ENCODE results near the gene UBAP2. TPM values are rescaled to one million over a fixed set of nuclear protein-coding genes. Genes with fewer than 3 reads are reported as not detected.

Gene UBAP2
- total RNA-seq, 3 donors from 2014 or later (not counting 1 experiment from before 2014, with no cell fraction given): 30.2 to 34.4 (median 31.1) TPM

DNA sequence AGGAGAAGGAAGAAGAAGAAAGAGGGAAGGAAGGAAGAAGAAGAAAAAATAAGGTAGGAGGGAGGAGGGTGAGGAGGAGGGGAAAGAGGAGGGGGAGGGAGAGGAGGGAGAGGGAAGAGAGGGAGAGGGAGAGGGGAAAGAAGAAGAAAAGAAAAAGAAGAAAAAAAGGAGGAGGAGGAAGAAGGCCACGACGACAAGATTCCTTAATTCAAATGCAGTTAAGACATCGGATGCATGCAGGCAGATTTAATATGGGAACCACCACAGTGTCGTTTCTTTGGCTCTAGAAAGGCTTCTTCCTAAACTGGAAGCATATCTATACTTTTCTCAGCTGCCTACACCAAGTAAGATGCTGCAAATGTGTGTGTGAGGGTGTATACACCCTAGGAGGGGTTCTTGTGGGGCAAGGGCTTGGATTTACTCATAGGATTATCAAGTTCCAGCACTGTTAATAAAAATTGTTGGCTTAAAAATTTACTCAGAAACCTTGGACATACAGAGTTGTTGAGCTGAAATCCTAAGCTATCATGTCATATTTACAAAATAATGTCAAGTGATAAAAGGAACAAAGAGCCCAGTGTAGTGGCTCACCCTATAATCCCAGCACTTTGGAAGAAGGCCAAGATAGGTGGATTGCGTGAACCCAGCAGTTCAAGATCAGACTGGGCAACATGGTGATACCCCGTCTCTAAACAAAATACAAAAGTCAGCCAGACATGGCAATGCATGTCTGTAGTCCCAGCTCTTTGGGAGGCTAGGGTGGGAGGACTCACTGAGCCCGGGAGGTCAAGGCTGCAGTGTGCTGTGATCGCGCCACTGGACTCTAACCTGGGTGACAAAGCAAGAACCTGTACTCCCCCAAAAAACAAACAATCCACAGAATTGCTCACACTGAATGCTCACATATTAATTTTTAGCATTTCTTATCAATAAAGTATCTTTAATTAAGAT lies 108.5 kb downstream of the UBAP2 start:
- H3K27me3 Mint-ChIP-seq (ENCODE audit: low read depth in 2 of 2): no peaks in the 10 kb centered on the region
- ATAC-seq: no peak
- no peaks in the 10 kb centered on the region for H3K9me3 Mint-ChIP-seq
- Histone ChIP-seq H3K4me1 (ENCODE audit: control insufficient read depth, insufficient read depth, low read length) (no peaks in the 10 kb centered on the region), H3K27ac (ENCODE audit: low read length) (no peak overlapping the region), H3K9me3 (ENCODE audit: control insufficient read depth, insufficient read depth, low read length) (no peaks in the 10 kb centered on the region), H3K4me3 (ENCODE audit: low read length) (no peak overlapping the region), H3K36me3 (ENCODE audit: control insufficient read depth, insufficient read depth, low read length) (peaks cover 36% of the 10 kb centered on the region), H3K27me3 (ENCODE audit: control insufficient read depth, insufficient read depth, low read length) (no peaks in the 10 kb centered on the region)
- H3K27ac Mint-ChIP-seq: no peak overlapping the region
- no peak overlapping the region for H3K4me3 Mint-ChIP-seq
- TF ChIP-seq, protein P1, sequence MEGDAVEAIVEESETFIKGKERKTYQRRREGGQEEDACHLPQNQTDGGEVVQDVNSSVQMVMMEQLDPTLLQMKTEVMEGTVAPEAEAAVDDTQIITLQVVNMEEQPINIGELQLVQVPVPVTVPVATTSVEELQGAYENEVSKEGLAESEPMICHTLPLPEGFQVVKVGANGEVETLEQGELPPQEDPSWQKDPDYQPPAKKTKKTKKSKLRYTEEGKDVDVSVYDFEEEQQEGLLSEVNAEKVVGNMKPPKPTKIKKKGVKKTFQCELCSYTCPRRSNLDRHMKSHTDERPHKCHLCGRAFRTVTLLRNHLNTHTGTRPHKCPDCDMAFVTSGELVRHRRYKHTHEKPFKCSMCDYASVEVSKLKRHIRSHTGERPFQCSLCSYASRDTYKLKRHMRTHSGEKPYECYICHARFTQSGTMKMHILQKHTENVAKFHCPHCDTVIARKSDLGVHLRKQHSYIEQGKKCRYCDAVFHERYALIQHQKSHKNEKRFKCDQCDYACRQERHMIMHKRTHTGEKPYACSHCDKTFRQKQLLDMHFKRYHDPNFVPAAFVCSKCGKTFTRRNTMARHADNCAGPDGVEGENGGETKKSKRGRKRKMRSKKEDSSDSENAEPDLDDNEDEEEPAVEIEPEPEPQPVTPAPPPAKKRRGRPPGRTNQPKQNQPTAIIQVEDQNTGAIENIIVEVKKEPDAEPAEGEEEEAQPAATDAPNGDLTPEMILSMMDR (IDR thresholded peaks at IDR 0.05): no peak
- no peak for DNase-seq
- H3K4me1 Mint-ChIP-seq: no peaks in the 10 kb centered on the region
- peaks cover 27% of the 10 kb centered on the region for H3K36me3 Mint-ChIP-seq
- WGBS (ENCODE audit: insufficient coverage): 93% methylated on average over 9 of the region's 9 CpGs
- intact Hi-C loops (cut with micrococcal nuclease): no loop called here

DNA sequence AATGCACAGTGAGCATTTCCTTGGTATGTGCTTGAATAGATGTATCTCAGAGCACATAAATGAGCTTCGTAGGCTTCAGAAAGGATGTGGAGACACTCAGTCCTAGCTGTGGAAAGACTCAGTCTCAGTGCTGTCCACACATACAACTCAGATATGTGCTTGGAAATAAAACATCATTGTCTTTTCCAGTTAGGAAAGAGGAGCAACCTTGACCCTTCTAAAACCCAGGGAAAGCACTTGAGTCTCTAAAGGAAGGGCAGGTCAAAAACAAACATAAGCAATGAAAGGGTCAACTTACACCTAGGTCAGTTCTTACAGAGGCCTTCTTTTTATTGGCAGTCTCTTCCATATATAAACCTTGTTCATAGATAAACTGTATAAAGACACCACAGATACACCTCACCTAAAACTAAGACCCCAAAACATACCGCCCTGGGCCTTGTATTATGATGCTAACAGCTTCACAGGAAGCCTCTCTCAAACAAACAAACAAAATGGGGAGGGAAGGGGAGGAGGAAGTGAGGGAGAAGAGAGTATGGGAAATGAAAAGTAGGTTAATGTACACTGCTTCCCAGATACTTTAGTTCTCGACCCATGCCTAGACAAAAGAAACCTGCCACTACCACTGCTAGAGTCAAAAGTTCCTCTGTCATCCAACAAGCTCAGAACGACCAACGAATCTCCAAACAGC lies 114.4 kb downstream of the UBAP2 start:
- Mint-ChIP-seq H3K27ac (no peak overlapping the region), H3K9me3 (no peaks in the 10 kb centered on the region), H3K4me3 (no peak overlapping the region), H3K36me3 (peaks cover 6% of the 10 kb centered on the region), H3K27me3 (ENCODE audit: low read depth in 2 of 2) (no peaks in the 10 kb centered on the region), H3K4me1 (peaks cover 0 to 8% of the 10 kb centered on the region in 2 donors)
- intact Hi-C loops (cut with micrococcal nuclease): no loop called here
- Histone ChIP-seq H3K4me3 (ENCODE audit: low read length) (no peak overlapping the region), H3K4me1 (ENCODE audit: control insufficient read depth, insufficient read depth, low read length) (no peaks in the 10 kb centered on the region), H3K27ac (ENCODE audit: low read length) (no peak overlapping the region), H3K27me3 (ENCODE audit: control insufficient read depth, insufficient read depth, low read length) (no peaks in the 10 kb centered on the region), H3K9me3 (ENCODE audit: control insufficient read depth, insufficient read depth, low read length) (no peaks in the 10 kb centered on the region), H3K36me3 (ENCODE audit: control insufficient read depth, insufficient read depth, low read length) (peaks cover 53% of the 10 kb centered on the region)
- no peak for DNase-seq
- WGBS (ENCODE audit: insufficient coverage): 95% methylated on average over 4 of the region's 5 CpGs
- TF ChIP-seq, protein P1 (IDR thresholded peaks at IDR 0.05): no peak
- no peak for ATAC-seq

DNA sequence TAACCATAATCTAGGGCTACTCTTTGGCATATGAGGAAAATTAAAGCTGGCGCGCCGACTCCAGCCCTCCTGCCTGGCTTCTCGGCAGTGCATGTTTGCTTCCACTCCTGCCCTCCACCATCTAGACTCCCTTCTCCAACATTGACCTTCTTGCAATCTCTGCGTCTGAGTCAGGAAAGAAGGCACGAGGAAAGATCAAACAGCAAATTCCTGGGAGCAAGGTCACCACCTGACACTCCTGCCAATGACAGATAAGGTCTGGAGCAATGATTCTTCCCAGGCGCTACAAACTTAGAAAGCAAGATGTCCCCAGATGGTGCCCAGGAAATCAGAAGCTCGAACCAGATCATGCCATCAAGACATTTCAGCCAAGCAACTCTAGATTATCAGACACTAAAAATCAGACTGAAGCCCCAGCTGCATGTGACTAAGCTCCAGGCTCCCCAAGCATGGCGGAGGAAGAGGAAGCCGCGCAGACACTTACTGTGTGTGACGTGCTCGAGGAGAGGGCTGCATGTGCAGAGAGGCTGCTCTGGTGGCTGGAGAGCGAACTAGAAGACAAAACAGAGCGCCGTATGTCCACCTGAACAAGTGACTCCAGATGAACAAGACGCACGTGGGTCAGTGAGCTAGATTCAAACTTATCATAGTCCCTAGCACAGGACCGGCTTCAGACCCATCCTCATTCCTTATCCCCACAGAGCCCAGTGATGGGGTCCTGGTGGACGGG lies 116.4 kb downstream of the UBAP2 start:
- Mint-ChIP-seq H3K9me3 (no peaks in the 10 kb centered on the region), H3K27ac (no peak overlapping the region), H3K4me3 (no peak overlapping the region), H3K36me3 (peaks cover 5% of the 10 kb centered on the region), H3K4me1 (peaks cover 0 to 8% of the 10 kb centered on the region in 2 donors), H3K27me3 (ENCODE audit: low read depth in 2 of 2) (no peaks in the 10 kb centered on the region)
- Histone ChIP-seq H3K36me3 (ENCODE audit: control insufficient read depth, insufficient read depth, low read length) (peaks cover 61% of the 10 kb centered on the region), H3K9me3 (ENCODE audit: control insufficient read depth, insufficient read depth, low read length) (no peaks in the 10 kb centered on the region), H3K27me3 (ENCODE audit: control insufficient read depth, insufficient read depth, low read length) (no peaks in the 10 kb centered on the region), H3K4me3 (ENCODE audit: low read length) (no peak overlapping the region), H3K4me1 (ENCODE audit: control insufficient read depth, insufficient read depth, low read length) (no peaks in the 10 kb centered on the region), H3K27ac (ENCODE audit: low read length) (no peak overlapping the region)
- DNase-seq (no peak), ATAC-seq (no peak)
- 97% methylated on average over 20 of the region's 20 CpGs for WGBS (ENCODE audit: insufficient coverage)
- intact Hi-C loops (cut with micrococcal nuclease): no loop called here
- TF ChIP-seq, protein P1 (IDR thresholded peaks at IDR 0.05): no peak

Data from natural killer cell (primary cell).